Cardiac septum (tissue), 1 donor: ENCODE data around the gene GCNT2. TPM values are rescaled to one million over a fixed set of nuclear protein-coding genes. Genes with fewer than 3 reads are reported as not detected.
"Not testable (repeated sequence)": the region's sequence is repeated elsewhere in the genome, so short reads cannot be mapped to it uniquely, and the experiment has no call there.

ENCODE experiments used
- DNase-seq: peaks from one replicate; pipeline ENCODE4 v3.0.0-alpha.2; 2020; ENCODE audit warnings: low spot score
- intact Hi-C: fragments of 100-400 bp; cut with DNase I; formaldehyde crosslinking; loops from one replicate; pipeline ENCODE4 v1.14.0; 2022
- long read RNA-seq: library from polyadenylated mRNA; unstranded; transcript quantifications from one replicate; pipeline ENCODE4 v2.0.0, GENCODE V29; 2021
- total RNA-seq: library from RNA; stranded (reverse); fragmentation: NEBNext Ultra II Directional; extraction: Animal tissue kit (Norgen Biotek cat#: 25700); gene quantifications from one replicate; pipeline ENCODE4 v1.2.1, GENCODE V29; 2021
- donor health status: DM: no; HTN: no; CAD: no.

GCNT2 gene
- total RNA-seq: 37.1 TPM
- long read RNA-seq, full-length matches to known transcripts: 21 of 32 reads
- long read RNA-seq, partial matches to known transcripts: 1 of 32 reads
- long read RNA-seq, other reads (novel, unspliced or antisense): 10 of 32 reads

DNA sequence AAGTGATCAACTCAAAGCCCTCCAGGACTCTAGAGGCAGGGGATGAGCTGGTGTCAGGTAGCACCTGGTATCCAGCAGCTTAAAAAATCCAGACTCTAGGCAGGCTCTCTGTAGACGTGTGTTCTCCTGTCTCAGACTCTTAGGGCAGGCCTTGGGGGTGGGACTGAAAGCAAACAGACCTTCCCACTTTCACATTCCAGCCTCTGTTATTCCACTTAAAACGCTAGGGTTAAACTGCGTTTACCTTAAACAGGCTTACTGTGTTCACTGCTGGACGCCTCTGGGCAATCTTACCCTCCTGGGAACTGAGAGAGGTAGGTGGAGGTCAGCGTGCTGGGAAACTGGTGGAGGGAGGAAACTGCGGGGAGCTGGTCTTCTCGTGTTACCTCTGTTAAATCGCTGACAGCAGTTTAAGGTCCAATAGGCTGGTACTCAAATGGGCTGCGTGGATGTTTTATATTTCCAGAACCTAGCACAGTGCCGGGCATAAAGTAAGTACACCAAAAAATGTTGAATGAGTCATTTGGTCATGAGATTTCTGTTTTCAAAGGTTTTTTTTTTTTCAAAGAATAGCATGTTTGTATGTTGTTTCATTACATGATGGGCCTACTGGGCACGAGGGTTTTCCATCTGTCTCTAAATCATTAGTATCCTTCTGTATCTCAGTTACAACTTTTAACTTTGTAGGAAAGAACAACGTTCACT is at the start of gene GCNT2:
Gene GCNT2 (plus strand): TSS at position 248 of the 705 bp plus-strand sequence. CDS start 7,561 bp downstream, outside the sequence.
- intact Hi-C loops: no loop called here
- DNase-seq: no peak

- DNase-seq: no peak
- intact Hi-C loops: loop anchor here (10.0 kb wide), 1 partner anchor 602 kb away; no protein-coding TSS in a partner anchor
These were observed 48.5 kb upstream of the GCNT2 start for GRCh38 chr6:10472634-10473033.

DNA sequence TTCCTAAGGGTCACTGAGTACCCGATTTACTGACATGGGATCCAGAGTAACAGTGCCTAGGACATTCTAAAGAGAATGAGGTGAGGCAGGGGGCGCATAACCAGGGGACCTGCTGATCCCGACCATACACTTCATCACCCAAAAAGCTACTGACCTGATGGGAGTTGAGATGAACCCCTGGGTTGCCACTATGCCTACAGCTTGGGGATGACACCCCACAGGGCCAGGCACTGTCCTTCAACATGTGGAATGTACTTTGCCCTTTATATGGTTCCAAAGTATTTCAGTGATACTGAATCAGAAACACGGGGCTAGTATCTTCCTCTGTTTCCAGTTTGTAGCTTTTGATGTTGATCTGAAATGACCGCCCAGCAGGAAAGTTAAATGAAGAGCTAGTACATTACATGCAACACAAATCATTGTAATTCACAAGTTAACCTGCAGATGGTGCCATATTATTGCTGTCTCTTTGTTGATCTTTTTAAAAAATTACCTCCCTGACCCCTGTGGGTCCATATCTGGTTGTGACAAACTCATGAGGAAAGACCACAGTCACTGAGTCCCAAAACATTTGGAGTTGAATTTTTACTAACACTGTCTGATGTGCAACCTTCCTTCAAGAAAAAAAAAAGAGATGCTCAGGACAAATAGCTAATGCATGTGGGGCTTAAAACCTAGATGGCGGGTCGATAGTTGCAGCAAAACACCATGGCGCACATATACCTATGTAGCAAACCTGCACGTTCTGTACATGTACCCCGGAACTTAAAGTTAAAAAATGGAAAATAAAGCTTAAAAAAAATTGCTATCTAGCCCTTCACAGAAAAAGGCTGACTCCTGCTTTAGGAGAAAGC is 42.7 kb upstream of the GCNT2 start:
- intact Hi-C loops: loop anchor here (2.0 to 10.0 kb wide), 2 partner anchors 322 to 596 kb away; no protein-coding TSS in a partner anchor
- no peak for DNase-seq

GRCh38 chr6:10479939-10480700 is 41.0 kb upstream of the GCNT2 start:
- no peak for DNase-seq
- intact Hi-C loops: loop anchor here (2.0 to 10.0 kb wide), 2 partner anchors 321 to 595 kb away; no protein-coding TSS in a partner anchor

DNA sequence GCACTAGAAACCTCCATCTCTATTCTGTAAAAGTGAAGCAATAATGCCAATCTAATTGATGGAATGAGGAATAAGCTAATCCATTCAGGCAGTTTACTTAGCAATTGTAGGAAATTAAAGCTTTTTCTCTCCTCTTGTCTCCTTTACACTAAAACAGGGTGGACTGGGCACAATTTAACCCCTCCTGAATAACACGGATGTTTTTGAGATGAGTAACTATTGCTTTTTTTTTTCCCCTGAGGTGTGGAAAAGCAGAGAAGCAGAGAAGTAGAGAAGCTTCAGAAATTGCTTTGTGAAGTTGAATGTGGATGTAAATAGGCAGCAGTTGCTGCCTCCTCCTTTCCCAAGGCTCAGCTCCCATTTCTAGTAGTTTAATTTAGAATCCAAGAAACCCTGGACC is 40.0 kb upstream of the GCNT2 start:
- intact Hi-C loops: no loop called here
- DNase-seq: no peak

- DNase-seq: no peak
- intact Hi-C loops: no loop called here
These were observed 38.4 kb upstream of the GCNT2 start for GRCh38 chr6:10482636-10483257.

GRCh38 chr6:10484912-10485311 is 36.2 kb upstream of the GCNT2 start:
- no peak for DNase-seq
- intact Hi-C loops: no loop called here

DNA sequence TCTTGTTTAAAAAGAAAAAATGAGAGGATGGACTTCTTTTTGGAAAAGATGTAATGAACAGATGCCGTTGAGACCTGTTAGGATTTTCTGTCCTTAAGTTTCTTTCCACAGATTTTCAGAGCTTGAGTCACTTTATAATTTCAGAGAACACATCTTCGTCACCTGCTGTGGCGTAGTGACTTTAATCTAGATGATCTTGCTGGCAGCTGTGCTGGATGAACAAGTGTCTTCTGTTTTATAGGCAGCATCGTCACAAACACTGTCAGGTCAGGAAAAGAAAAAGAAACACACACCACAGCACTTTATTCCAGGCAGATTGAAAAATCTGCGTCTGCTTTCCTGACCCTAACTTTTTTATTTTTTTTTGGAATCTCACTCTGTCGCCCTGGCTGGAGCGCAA is 35.7 kb upstream of the GCNT2 start:
- intact Hi-C loops: no loop called here
- DNase-seq: no peak

DNA sequence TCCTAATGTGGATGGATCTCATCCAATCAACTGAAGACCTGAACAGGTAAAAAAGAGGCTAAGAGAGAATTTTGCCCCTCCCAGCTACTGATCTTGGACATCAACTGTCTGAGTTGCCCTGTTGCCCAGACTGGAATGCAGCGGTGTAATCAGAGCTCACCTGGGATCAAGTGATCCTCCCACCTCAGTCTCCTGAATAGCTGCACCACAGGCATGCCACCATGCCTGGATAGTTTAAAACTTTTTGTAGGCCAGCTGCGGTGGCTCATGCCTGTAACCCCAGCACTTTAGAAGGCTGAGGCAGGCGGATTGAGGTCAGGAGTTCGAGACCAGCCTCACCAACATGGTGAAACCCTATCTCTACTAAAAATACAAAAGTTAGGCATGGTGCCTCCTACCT is 34.9 kb upstream of the GCNT2 start:
- no peak for DNase-seq
- intact Hi-C loops: no loop called here

DNA sequence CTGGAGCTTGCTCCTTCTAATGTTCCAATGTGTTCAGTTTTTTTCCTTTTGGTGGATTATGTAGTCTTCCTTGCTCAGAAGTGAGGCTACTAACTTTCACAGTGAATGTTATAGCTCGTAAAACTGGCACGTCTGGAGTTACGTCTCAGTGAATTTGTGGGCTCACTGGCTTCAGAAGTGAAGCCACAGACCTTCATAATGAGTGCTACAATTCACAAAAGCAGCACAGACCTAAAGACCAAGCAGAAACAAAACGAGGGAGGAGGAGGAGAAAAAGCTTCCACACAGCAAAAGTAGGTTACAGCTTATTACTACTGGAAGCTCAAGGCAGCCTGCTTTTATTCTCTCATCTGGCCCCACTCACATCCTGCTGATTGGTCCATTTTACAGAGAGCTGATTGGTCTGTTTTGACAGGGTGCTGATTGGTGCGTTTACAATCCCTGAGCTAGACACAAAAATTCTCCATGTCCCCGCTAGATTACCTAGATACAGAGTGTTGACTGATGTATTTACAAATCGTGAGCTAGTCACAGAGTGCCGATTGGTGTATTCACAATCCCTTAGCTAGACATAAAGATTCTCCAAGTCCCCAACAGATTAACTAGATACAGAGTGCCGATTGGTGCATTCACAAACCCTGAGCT is 34.1 kb upstream of the GCNT2 start:
- intact Hi-C loops, DNase-seq: not testable (repeated sequence)

- DNase-seq: no peak
- intact Hi-C loops: no loop called here
These were observed 33.4 kb upstream of the GCNT2 start for GRCh38 chr6:10487668-10488327.

- no peak for DNase-seq
- intact Hi-C loops: no loop called here
These were observed 29.7 kb upstream of the GCNT2 start for GRCh38 chr6:10491463-10491862.

DNA sequence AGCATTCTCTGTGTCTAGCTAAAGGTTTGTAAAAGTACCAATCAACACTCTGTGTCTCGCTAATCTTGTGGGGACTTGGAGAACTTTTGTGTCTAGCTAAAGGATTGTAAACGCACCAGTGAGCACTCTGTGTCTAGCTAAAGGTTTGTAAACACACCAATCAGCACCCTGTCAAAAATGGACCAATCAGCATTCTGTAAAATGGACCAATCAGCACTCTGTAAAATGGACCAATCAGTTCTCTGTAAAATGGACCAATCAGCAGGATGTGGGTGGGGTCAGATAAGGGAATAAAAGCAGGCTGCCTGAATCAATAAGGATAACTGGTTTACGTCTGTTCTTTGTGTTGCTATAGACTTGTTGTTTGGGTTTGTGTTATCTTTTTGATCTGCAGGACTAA is 29.2 kb upstream of the GCNT2 start:
- intact Hi-C loops, DNase-seq: not testable (repeated sequence)

DNA sequence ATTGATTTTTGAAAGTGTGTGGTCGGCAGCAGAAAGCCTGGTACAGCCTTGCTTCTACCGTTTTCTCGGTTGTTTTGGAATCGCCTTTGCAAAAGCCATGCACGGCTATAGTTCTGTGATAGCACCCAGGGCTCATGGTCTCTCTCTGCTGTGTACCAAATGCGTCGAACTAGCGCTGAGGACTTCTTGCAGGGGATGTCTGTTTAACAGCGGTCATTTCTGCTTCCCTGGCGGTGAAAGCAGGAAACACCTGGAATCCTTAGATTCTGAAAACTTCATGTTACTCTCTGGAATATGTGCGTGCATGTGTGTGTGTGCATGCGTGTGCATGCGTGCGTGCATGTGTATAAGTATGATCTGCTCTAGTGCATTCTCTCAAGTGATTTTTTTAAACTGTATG is 26.1 kb upstream of the GCNT2 start:
- intact Hi-C loops: no loop called here
- no peak for DNase-seq

DNA sequence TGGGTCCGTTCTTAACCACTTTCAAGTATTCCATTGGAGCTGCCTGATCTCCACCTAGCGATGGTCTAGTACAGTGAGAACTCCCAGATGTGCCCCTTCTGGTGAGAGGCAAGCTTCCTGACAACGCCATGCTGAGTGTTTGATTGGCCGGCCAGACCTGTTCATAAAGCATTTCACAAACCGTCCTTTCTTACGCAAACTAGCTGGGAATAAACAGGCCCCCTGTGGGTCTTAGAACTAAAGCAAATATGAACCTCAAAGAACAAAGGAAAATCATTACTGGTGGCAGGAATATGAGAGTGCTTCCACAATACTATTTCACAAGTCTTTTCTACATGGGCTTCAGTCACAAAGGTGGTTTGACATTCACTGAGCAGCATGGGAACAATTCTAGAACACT is 15.6 kb upstream of the GCNT2 start:
- intact Hi-C loops: no loop called here
- DNase-seq: no peak

GRCh38 chr6:10507298-10507697 is 13.9 kb upstream of the GCNT2 start:
- DNase-seq: no peak
- intact Hi-C loops: no loop called here

- no peak for DNase-seq
- intact Hi-C loops: no loop called here
These were observed 13.4 kb upstream of the GCNT2 start for GRCh38 chr6:10507715-10508114.
